Mucosa of descending colon (tissue), 3 donors: Measurements from ENCODE around the gene UVSSA. TPM values are rescaled to one million over a fixed set of nuclear protein-coding genes. Genes with fewer than 3 reads are reported as not detected.
A peak's percentile ranks its signal among the peaks of the same experiment; 100 is the strongest.

Source experiments
- ATAC-seq: fragments of 200-7000 bp; cut with Tn5 transposase; one replicate; pipeline ENCODE4 v1.9.1; 2020; ENCODE audit warnings: mild to moderate bottlenecking, moderate library complexity
- DNase-seq, 3 donors: peaks; one replicate each; pipeline ENCODE4 v3.0.0-alpha.2; 2020
- H3K36me3 ChIP-seq: fragments of 200-600 bp; one replicate; pipeline ENCODE4 v1.8.0; 2021; ENCODE audit warnings: low read depth, mild to moderate bottlenecking
- H3K4me1 ChIP-seq: fragments of 200-600 bp; one replicate; pipeline ENCODE4 v1.8.0; 2021; ENCODE audit warnings: low read depth, mild to moderate bottlenecking
- H3K4me3 ChIP-seq: fragments of 200-600 bp; one replicate; pipeline ENCODE4 v1.8.0; 2021; ENCODE audit warnings: mild to moderate bottlenecking
- H3K9me3 ChIP-seq: fragments of 200-600 bp; one replicate; pipeline ENCODE4 v1.8.0; 2021; ENCODE audit warnings: mild to moderate bottlenecking
- CTCF ChIP-seq: fragments of 200-600 bp; IDR thresholded peaks from one replicate; pipeline ENCODE4 v1.8.0; 2022; ENCODE audit warnings: antibody characterized with exemption, mild to moderate bottlenecking
- intact Hi-C, 2 donors: fragments of 100-400 bp; cut with DNase I in 1 of 2; cut with micrococcal nuclease in 1 of 2; formaldehyde crosslinking; loops; one replicate each; pipeline versions ENCODE4 v1.11.0 to v1.11.1; 2022; cut with DNase I, micrococcal nuclease
- total RNA-seq, 3 donors: library from RNA; stranded (reverse); fragmentation: NEBNext Ultra II Directional in 2 of 3; extraction: Animal tissue kit (Norgen Biotek cat#: 25700) in 2 of 3; gene quantifications; one replicate each; pipeline versions ENCODE4 v1.2.1 to v1.2.4, GENCODE V29; 2021 to 2023
- donor health status: DM: no; HTN: no; CAD: no; lungs with moderate emphysema.
- donor health status: DM: no; HTN: no; CAD: no.
- donor health status: DM: no; HTN: yes; CAD: no.

Gene UVSSA
- total RNA-seq, 3 donors from 2014 or later: 31.7 to 39.9 (median 36.8) TPM

GRCh38 chr4:1339489-1339888, 7.5 kb upstream of the UVSSA start:
- no peak overlapping the region for H3K4me3 ChIP-seq
- no peak for ATAC-seq
- no peaks in the 10 kb centered on the region for H3K4me1 ChIP-seq
- no peaks in the 10 kb centered on the region for H3K9me3 ChIP-seq
- peaks cover 16% of the 10 kb centered on the region for H3K36me3 ChIP-seq
- DNase-seq: peak in 1 of 3 donors; percentile 48
- intact Hi-C loops: no loop called here
- no peak for TF ChIP-seq CTCF

- H3K9me3 ChIP-seq: no peaks in the 10 kb centered on the region
- intact Hi-C loops: loop anchor here in 1 of 2 donors (10.0 kb wide), 1 partner anchor 85 kb away; no protein-coding TSS in a partner anchor
- DNase-seq (peak in 1 of 3 donors; percentile 52), ATAC-seq (no peak)
- H3K4me3 ChIP-seq: no peak overlapping the region
- H3K4me1 ChIP-seq: peaks cover under 1% of the 10 kb centered on the region
- no peak for TF ChIP-seq CTCF
- peaks cover 16% of the 10 kb centered on the region for H3K36me3 ChIP-seq
These were observed 6.7 kb upstream of the UVSSA start for GRCh38 chr4:1340181-1340747.

GRCh38 chr4:1340861-1341260, 6.1 kb upstream of the UVSSA start:
- intact Hi-C loops: loop anchor here in 1 of 2 donors (10.0 kb wide), 1 partner anchor 86 kb away; no protein-coding TSS in a partner anchor
- no peaks in the 10 kb centered on the region for H3K9me3 ChIP-seq
- peaks cover 16% of the 10 kb centered on the region for H3K36me3 ChIP-seq
- TF ChIP-seq CTCF: no peak
- H3K4me3 ChIP-seq: no peak overlapping the region
- ATAC-seq (no peak), DNase-seq (peak in 1 of 3 donors; percentile 47)
- H3K4me1 ChIP-seq: peaks cover 6% of the 10 kb centered on the region

- no peak for ATAC-seq
- intact Hi-C loops: loop anchor here in 1 of 2 donors (10.0 kb wide), 1 partner anchor 87 kb away; no protein-coding TSS in a partner anchor
These were observed 5.0 kb upstream of the UVSSA start for GRCh38 chr4:1342003-1342402.

GRCh38 chr4:1344696-1345095, 2.3 kb upstream of the UVSSA start:
- H3K36me3 ChIP-seq: peaks cover 13% of the 10 kb centered on the region
- no peaks in the 10 kb centered on the region for H3K9me3 ChIP-seq
- DNase-seq: peak in 1 of 3 donors; percentile 49
- no peak overlapping the region for H3K4me3 ChIP-seq
- no peak for ATAC-seq
- peaks cover 13% of the 10 kb centered on the region for H3K4me1 ChIP-seq
- intact Hi-C loops: loop anchor here in 1 of 2 donors (10.0 kb wide), 1 partner anchor 90 kb away; no protein-coding TSS in a partner anchor
- no peak for TF ChIP-seq CTCF

More at GRCh38 chr4:1342003-1342402, 5.0 kb upstream of the UVSSA start:
- TF ChIP-seq CTCF: no peak
- Histone ChIP-seq H3K4me1 (peaks cover 6% of the 10 kb centered on the region), H3K4me3 (no peak overlapping the region), H3K36me3 (peaks cover 22% of the 10 kb centered on the region), H3K9me3 (no peaks in the 10 kb centered on the region)
- no peak for DNase-seq
